Measurements from ENCODE around the gene DNAH1.

- TF ChIP-seq CTCF (optimal IDR thresholded peaks at IDR 0.05 in 1 of 3, IDR thresholded peaks at IDR 0.05 in 1 of 3, conservative IDR thresholded peaks at IDR 0.05 in 1 of 3; ENCODE audit: extremely low read depth in 1 of 3, insufficient read depth in 2 of 3, low read length in 3 of 3): no peak
- TF ChIP-seq EZH2 (IDR thresholded peaks at IDR 0.05; ENCODE audit: low read length): no peak
Observed at GRCh38 chr3:52379610-52380009, 63.5 kb downstream of the DNAH1 start.

All from keratinocyte (primary cell).